HG03095 (cell line): Measurements from ENCODE around the gene KDM1A.

Experiments used
- ATAC-seq: cut with Tn5 transposase; IDR thresholded peaks from one replicate; pipeline ENCODE4 v1.9.1; 2021; ENCODE audit warnings: moderate library complexity; ENCODE audit not compliant: unreplicated experiment

The KDM1A gene

GRCh38 chr1:23132033-23132432, 112.8 kb downstream of the KDM1A start:
- ATAC-seq: no peak
